Measurements from ENCODE around the gene TMSB15B. TPM values are rescaled to one million over a fixed set of nuclear protein-coding genes. Genes with fewer than 3 reads are reported as not detected.

The TMSB15B gene
- total RNA-seq, 1 experiment from 2014 or later = 17.0 TPM

Other genes with a start within 250 kb of the TMSB15B start
- gene PLP1, start 185.8 kb upstream of the TMSB15B start, total RNA-seq (2014; rRNA removed; shearing (Covaris generic)) = not detected in 2 replicates
- gene RAB9B, start 130.4 kb upstream of the TMSB15B start, total RNA-seq (2014; rRNA removed; shearing (Covaris generic)) = 0.96 and 3.3 TPM in 2 replicates
- gene H2BW1, start 51.1 kb downstream of the TMSB15B start, total RNA-seq (2014; rRNA removed; shearing (Covaris generic)) = not detected in 2 replicates
- gene H2BW2, start 77.3 kb downstream of the TMSB15B start, total RNA-seq (2014; rRNA removed; shearing (Covaris generic)) = not detected in 2 replicates
- gene TMSB15C, start 113.6 kb downstream of the TMSB15B start, total RNA-seq (2014; rRNA removed; shearing (Covaris generic)) = 2.9 and 4.2 TPM in 2 replicates
- gene ZCCHC18, start 149.9 kb downstream of the TMSB15B start, total RNA-seq (2014; rRNA removed; shearing (Covaris generic)) = 0.60 TPM in 1 of 2 replicates, not detected in the other
- 0.84 and 6.6 TPM in 2 replicates for gene SLC25A53, start 194.4 kb downstream of the TMSB15B start, total RNA-seq (2014; rRNA removed; shearing (Covaris generic))
- gene FAM199X, start 203.8 kb downstream of the TMSB15B start, total RNA-seq (2014; rRNA removed; shearing (Covaris generic)) = 18.5 and 20.0 TPM in 2 replicates

Measured in A172 (cell line).